NCI-H146 treated with DMSO at 0.1 percent for 48 hours (cell line): ENCODE results near the gene ZFP57.
A peak's percentile ranks its signal among the peaks of the same experiment; 100 is the strongest.

Experiments used
- DNase-seq: peaks from one replicate; lab custom pipeline; 2025; ENCODE audit not compliant: unreplicated experiment; lab: John Stamatoyannopoulos, UW

The ZFP57 gene

GRCh38 chr6:29656157-29656556 lies 24.8 kb downstream of the ZFP57 start:
- no peak for DNase-seq

- no peak for DNase-seq
Observed at GRCh38 chr6:29655658-29656057, 25.3 kb downstream of the ZFP57 start.

GRCh38 chr6:29653452-29654038 lies 27.4 kb downstream of the ZFP57 start:
- DNase-seq = peak; percentile 77

- DNase-seq = no peak
Observed at GRCh38 chr6:29652198-29652584, 28.8 kb downstream of the ZFP57 start.

- peak; percentile 59 for DNase-seq
Observed at GRCh38 chr6:29651413-29652197, 29.3 kb downstream of the ZFP57 start.

GRCh38 chr6:29649701-29650673 lies 31.0 kb downstream of the ZFP57 start:
- DNase-seq = peak; percentile 96

- no peak for DNase-seq
Observed at GRCh38 chr6:29647927-29648642, 32.9 kb downstream of the ZFP57 start.

GRCh38 chr6:29641430-29642148 lies 39.4 kb downstream of the ZFP57 start:
- no peak for DNase-seq

- DNase-seq = no peak
Observed at GRCh38 chr6:29637247-29637646, 43.7 kb downstream of the ZFP57 start.

GRCh38 chr6:29633534-29633905 lies 47.4 kb downstream of the ZFP57 start:
- DNase-seq = peak; percentile 61

GRCh38 chr6:29632789-29633533 lies 48.0 kb downstream of the ZFP57 start, which contains the start of gene GABBR1:
TSS of gene GABBR1 (minus strand) at chr6:29633183. CDS start at chr6:29632385, 798 bp downstream.
- DNase-seq = peak; percentile 88

GRCh38 chr6:29631860-29632731 lies 48.9 kb downstream of the ZFP57 start:
- peak; percentile 48 for DNase-seq

GRCh38 chr6:29631209-29631810 lies 49.6 kb downstream of the ZFP57 start:
- DNase-seq = no peak

GRCh38 chr6:29630315-29630714 lies 50.6 kb downstream of the ZFP57 start:
- DNase-seq = no peak

- no peak for DNase-seq
Observed at GRCh38 chr6:29629571-29629970, 51.4 kb downstream of the ZFP57 start.

GRCh38 chr6:29628419-29629281 lies 52.3 kb downstream of the ZFP57 start:
- peak; percentile 73 for DNase-seq

GRCh38 chr6:29627755-29628418 lies 53.1 kb downstream of the ZFP57 start:
- peak; percentile 57 for DNase-seq
